Measurements from ENCODE around the gene ACOX2.

The ACOX2 gene

GRCh38 chr3:58508437-58508836 lies 28.6 kb downstream of the ACOX2 start:
- H3K9me3 ChIP-seq (ENCODE audit: control insufficient read depth, insufficient read depth, low read length): no peaks in the 10 kb centered on the region
- peaks cover 8% of the 10 kb centered on the region; the same call in 1 of the 2 replicates for H3F3A ChIP-seq (ENCODE audit: control insufficient read depth, insufficient read depth)
- H3K9me2 ChIP-seq (replicated peaks; ENCODE audit: control insufficient read depth, low read length): no peaks in the 10 kb centered on the region
- H3K4me3 ChIP-seq (ENCODE audit: low read length): no peak overlapping the region
- H3K4me1 ChIP-seq (ENCODE audit: control insufficient read depth, low read length): no peaks in the 10 kb centered on the region
- no peak overlapping the region for H3K27ac ChIP-seq (ENCODE audit: low read depth, low read length)
- H3K4me2 ChIP-seq (ENCODE audit: low read length): no peak overlapping the region
- no peaks in the 10 kb centered on the region for H3K27me3 ChIP-seq (ENCODE audit: control insufficient read depth, low read length)
- TF ChIP-seq, protein P1, sequence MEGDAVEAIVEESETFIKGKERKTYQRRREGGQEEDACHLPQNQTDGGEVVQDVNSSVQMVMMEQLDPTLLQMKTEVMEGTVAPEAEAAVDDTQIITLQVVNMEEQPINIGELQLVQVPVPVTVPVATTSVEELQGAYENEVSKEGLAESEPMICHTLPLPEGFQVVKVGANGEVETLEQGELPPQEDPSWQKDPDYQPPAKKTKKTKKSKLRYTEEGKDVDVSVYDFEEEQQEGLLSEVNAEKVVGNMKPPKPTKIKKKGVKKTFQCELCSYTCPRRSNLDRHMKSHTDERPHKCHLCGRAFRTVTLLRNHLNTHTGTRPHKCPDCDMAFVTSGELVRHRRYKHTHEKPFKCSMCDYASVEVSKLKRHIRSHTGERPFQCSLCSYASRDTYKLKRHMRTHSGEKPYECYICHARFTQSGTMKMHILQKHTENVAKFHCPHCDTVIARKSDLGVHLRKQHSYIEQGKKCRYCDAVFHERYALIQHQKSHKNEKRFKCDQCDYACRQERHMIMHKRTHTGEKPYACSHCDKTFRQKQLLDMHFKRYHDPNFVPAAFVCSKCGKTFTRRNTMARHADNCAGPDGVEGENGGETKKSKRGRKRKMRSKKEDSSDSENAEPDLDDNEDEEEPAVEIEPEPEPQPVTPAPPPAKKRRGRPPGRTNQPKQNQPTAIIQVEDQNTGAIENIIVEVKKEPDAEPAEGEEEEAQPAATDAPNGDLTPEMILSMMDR (IDR thresholded peaks at IDR 0.05; ENCODE audit: low read depth, low read length, poor library complexity, severe bottlenecking): no peak
- TF ChIP-seq EZH2phosphoT487 (IDR thresholded peaks at IDR 0.05; ENCODE audit: borderline replicate concordance, low read length): no peak
- 0 out of 2 replicates have a peak, but pooled peaks cover 3% of the 10 kb centered on the region for H3K36me3 ChIP-seq (ENCODE audit: control insufficient read depth, low read length)
- peaks cover 9% of the 10 kb centered on the region for H3K79me2 ChIP-seq (ENCODE audit: control insufficient read depth, low read length)
- no peaks in the 10 kb centered on the region for H4K20me1 ChIP-seq (ENCODE audit: control insufficient read depth, insufficient read depth, low read depth, low read length)

- no peak for TF ChIP-seq EZH2phosphoT487 (IDR thresholded peaks at IDR 0.05; ENCODE audit: borderline replicate concordance, low read length)
- TF ChIP-seq, protein P1 (IDR thresholded peaks at IDR 0.05; ENCODE audit: low read depth, low read length, poor library complexity, severe bottlenecking): no peak
- Histone ChIP-seq H3F3A (ENCODE audit: control insufficient read depth, insufficient read depth) (peaks cover 8% of the 10 kb centered on the region; the same call in 1 of the 2 replicates), H3K4me1 (ENCODE audit: control insufficient read depth, low read length) (peaks cover 7% of the 10 kb centered on the region), H3K79me2 (ENCODE audit: control insufficient read depth, low read length) (peaks cover 16% of the 10 kb centered on the region), H3K9me2 (replicated peaks; ENCODE audit: control insufficient read depth, low read length) (no peaks in the 10 kb centered on the region), H3K9me3 (ENCODE audit: control insufficient read depth, insufficient read depth, low read length) (no peaks in the 10 kb centered on the region), H3K4me3 (ENCODE audit: low read length) (no peak overlapping the region), H3K27me3 (ENCODE audit: control insufficient read depth, low read length) (no peaks in the 10 kb centered on the region), H3K4me2 (ENCODE audit: low read length) (no peak overlapping the region), H3K36me3 (ENCODE audit: control insufficient read depth, low read length) (0 out of 2 replicates have a peak, but pooled peaks cover 3% of the 10 kb centered on the region), H3K27ac (ENCODE audit: low read depth, low read length) (no peak overlapping the region), H4K20me1 (ENCODE audit: control insufficient read depth, insufficient read depth, low read depth, low read length) (no peaks in the 10 kb centered on the region)
Measured at GRCh38 chr3:58507356-58508078, 29.5 kb downstream of the ACOX2 start.

DNA sequence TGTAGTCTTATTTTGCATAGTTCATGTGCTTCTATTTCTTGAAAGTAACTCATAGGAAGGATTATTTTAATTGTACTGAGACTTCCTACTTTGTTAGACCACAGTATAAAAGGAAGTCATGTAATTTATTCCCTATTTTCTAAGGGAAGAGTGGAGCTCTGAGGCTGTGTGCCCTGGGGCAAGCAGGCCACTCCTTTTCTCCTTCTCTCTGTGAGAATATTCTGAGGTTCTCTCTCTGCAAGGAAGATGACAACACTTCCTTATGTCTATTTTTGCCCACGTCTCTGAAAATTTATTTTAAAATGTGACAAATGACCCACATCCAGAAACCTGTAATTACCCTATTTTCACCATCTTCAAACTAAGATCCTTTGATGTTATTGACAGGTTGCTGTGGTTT lies 34.1 kb downstream of the ACOX2 start:
- no peak overlapping the region for H3K27ac ChIP-seq (ENCODE audit: low read depth, low read length)
- H3K9me2 ChIP-seq (replicated peaks; ENCODE audit: control insufficient read depth, low read length): no peaks in the 10 kb centered on the region
- TF ChIP-seq, protein P1 (IDR thresholded peaks at IDR 0.05; ENCODE audit: low read depth, low read length, poor library complexity, severe bottlenecking): no peak
- no peak for TF ChIP-seq EZH2phosphoT487 (IDR thresholded peaks at IDR 0.05; ENCODE audit: borderline replicate concordance, low read length)
- H3K4me1 ChIP-seq (ENCODE audit: control insufficient read depth, low read length): peaks cover 20% of the 10 kb centered on the region
- H4K20me1 ChIP-seq (ENCODE audit: control insufficient read depth, insufficient read depth, low read depth, low read length): no peaks in the 10 kb centered on the region
- H3F3A ChIP-seq (ENCODE audit: control insufficient read depth, insufficient read depth): peaks cover 5% of the 10 kb centered on the region; the same call in 1 of the 2 replicates
- H3K9me3 ChIP-seq (ENCODE audit: control insufficient read depth, insufficient read depth, low read length): no peaks in the 10 kb centered on the region
- no peaks in the 10 kb centered on the region for H3K27me3 ChIP-seq (ENCODE audit: control insufficient read depth, low read length)
- H3K36me3 ChIP-seq (ENCODE audit: control insufficient read depth, low read length): peaks cover 22% of the 10 kb centered on the region
- 0 out of 2 replicates have a peak overlapping the region, but pooled peaks have one; percentile 5 for H3K4me3 ChIP-seq (ENCODE audit: low read length)
- H3K79me2 ChIP-seq (ENCODE audit: control insufficient read depth, low read length): peaks cover 54% of the 10 kb centered on the region
- H3K4me2 ChIP-seq (ENCODE audit: low read length): peak overlapping the region; percentile 48

Measured in DOHH2 (cell line).